Loucy (cell line): ENCODE results near the gene IVNS1ABP.
"Not testable (repeated sequence)": the region's sequence is repeated elsewhere in the genome, so short reads cannot be mapped to it uniquely, and the experiment has no call there.

ENCODE experiments used
- H2AFZ ChIP-seq: fragments of 200-600 bp; sonication (generic); 2 replicates; pipeline ENCODE4 v1.6.0; 2016; ENCODE audit warnings: antibody characterized with exemption, mild to moderate bottlenecking, low read length, moderate library complexity
- H3F3A ChIP-seq: fragments of 200-600 bp; 2 replicates; pipeline ENCODE4 v1.6.0; 2016; ENCODE audit warnings: antibody characterized with exemption, low read depth, mild to moderate bottlenecking
- H3K27me3 ChIP-seq: fragments of 200-600 bp; sonication (generic); 2 replicates; pipeline ENCODE4 v1.6.1; 2014; ENCODE audit warnings: low read length, mild to moderate bottlenecking; ENCODE audit not compliant: insufficient read depth, poor library complexity, severe bottlenecking
- H3K36me3 ChIP-seq: fragments of 200-600 bp; sonication (generic); 2 replicates; pipeline ENCODE4 v1.6.1; 2016; ENCODE audit warnings: low read length; ENCODE audit not compliant: insufficient read depth
- H3K4me1 ChIP-seq: fragments of 200-600 bp; sonication (generic); 2 replicates; pipeline ENCODE4 v1.5.1; 2014; ENCODE audit warnings: low read length, mild to moderate bottlenecking; ENCODE audit not compliant: insufficient read depth, poor library complexity, severe bottlenecking
- H3K4me2 ChIP-seq: fragments of 200-600 bp; sonication (generic); 2 replicates; pipeline ENCODE4 v1.6.0; 2014; ENCODE audit warnings: antibody characterized with exemption, low read length, low read depth, mild to moderate bottlenecking; ENCODE audit not compliant: poor library complexity, severe bottlenecking
- H3K4me3 ChIP-seq: fragments of 200-600 bp; sonication (generic); 2 replicates; pipeline ENCODE4 v1.5.1; 2014; ENCODE audit warnings: low read length, mild to moderate bottlenecking, mixed read lengths; ENCODE audit not compliant: poor library complexity, severe bottlenecking
- H3K79me2 ChIP-seq: fragments of 200-600 bp; sonication (generic); 2 replicates; pipeline ENCODE4 v1.6.1; 2014; ENCODE audit warnings: low read length; ENCODE audit not compliant: insufficient read depth
- H3K9ac ChIP-seq: fragments of 200-600 bp; sonication (generic); 2 replicates; pipeline ENCODE4 v1.6.0; 2014; ENCODE audit warnings: mild to moderate bottlenecking, low read depth, low read length, moderate library complexity; ENCODE audit not compliant: poor library complexity, severe bottlenecking
- H3K9me2 ChIP-seq: fragments of 200-600 bp; sonication (generic); replicated peaks from 2 replicates; pipeline ENCODE4 v1.6.1; 2016; ENCODE audit warnings: low read depth, low read length, mixed read lengths
- H3K9me3 ChIP-seq: fragments of 200-600 bp; sonication (generic); 2 replicates; pipeline ENCODE4 v1.6.1; 2014; ENCODE audit warnings: mild to moderate bottlenecking, antibody characterized with exemption, low read length, low read depth; ENCODE audit not compliant: insufficient read depth
- H4K20me1 ChIP-seq: fragments of 200-600 bp; sonication (generic); 2 replicates; pipeline ENCODE4 v1.6.0; 2014; ENCODE audit warnings: antibody characterized with exemption, low read length, mild to moderate bottlenecking; ENCODE audit not compliant: insufficient read depth, poor library complexity, severe bottlenecking
- EZH2phosphoT487 ChIP-seq: fragments of 200-600 bp; IDR thresholded peaks from 2 replicates; pipeline ENCODE4 v1.6.1; 2018; ENCODE audit warnings: antibody characterized with exemption, mild to moderate bottlenecking, moderate library complexity, borderline replicate concordance
- TF ChIP-seq, protein P1 (sequence below): fragments of 200-600 bp; sonication (generic); conservative IDR thresholded peaks from 2 replicates; pipeline ENCODE4 v1.5.1; 2014; ENCODE audit warnings: mild to moderate bottlenecking, antibody characterized with exemption, low read length

Gene IVNS1ABP

DNA sequence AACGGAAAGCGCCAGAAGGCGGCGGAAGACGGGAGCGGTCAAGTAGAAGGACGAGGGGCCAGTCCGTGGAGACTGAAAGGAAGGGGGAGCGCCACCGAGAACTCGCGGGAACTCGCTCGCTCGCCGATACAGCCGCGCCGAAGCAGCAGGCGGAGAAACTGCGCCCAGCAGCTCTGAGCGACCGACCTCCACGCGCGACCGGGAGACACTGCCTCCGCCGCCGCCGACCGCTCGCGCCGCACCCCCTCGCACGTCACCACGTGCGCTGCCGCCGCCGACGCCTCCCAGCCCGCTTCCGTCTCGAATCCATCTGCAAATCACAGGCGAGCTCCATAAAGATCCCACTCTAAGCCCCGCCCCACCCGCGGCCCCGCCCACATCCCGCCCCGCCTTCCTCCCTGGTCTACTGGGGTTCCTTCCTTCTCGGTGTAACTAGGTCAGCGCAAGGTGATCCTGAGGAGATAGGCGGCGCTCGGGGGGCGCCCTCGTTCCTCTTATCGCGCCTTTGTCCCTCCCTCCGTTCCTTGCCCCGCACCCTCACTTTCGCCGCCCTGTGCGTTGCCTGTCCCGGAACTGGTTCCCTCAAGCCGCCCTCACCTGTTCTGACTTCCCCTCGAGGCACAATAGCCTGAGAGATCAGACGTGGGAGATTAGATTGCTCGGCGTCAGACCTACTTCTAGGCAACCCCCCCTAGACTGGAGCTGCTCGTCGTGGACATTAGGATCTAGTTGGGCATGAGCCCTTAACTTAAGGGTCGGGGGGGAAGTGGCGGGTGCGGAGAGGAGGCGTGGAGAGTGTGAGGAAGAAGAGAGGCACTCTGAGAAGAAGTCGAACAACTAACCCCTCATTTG, at the start of gene IVNS1ABP:
TSS of gene IVNS1ABP (minus strand) at position 210 of the 852 bp plus-strand sequence. CDS start 7,750 bp downstream, outside the sequence.
- peaks cover 47% of the 10 kb centered on the region for H3K4me1 ChIP-seq
- H4K20me1 ChIP-seq = peaks cover 43% of the 10 kb centered on the region
- H2AFZ ChIP-seq = peak within 1 kb of the TSS; percentile 92
- H3K36me3 ChIP-seq = no peaks in the 10 kb centered on the region
- peaks cover 65% of the 10 kb centered on the region for H3K79me2 ChIP-seq
- no peaks in the 10 kb centered on the region for H3K9me2 ChIP-seq
- peak within 1 kb of the TSS; percentile 98 for H3K4me2 ChIP-seq
- no peaks in the 10 kb centered on the region for H3K9me3 ChIP-seq
- H3K27me3 ChIP-seq = peaks cover 7% of the 10 kb centered on the region
- TF ChIP-seq, protein P1, sequence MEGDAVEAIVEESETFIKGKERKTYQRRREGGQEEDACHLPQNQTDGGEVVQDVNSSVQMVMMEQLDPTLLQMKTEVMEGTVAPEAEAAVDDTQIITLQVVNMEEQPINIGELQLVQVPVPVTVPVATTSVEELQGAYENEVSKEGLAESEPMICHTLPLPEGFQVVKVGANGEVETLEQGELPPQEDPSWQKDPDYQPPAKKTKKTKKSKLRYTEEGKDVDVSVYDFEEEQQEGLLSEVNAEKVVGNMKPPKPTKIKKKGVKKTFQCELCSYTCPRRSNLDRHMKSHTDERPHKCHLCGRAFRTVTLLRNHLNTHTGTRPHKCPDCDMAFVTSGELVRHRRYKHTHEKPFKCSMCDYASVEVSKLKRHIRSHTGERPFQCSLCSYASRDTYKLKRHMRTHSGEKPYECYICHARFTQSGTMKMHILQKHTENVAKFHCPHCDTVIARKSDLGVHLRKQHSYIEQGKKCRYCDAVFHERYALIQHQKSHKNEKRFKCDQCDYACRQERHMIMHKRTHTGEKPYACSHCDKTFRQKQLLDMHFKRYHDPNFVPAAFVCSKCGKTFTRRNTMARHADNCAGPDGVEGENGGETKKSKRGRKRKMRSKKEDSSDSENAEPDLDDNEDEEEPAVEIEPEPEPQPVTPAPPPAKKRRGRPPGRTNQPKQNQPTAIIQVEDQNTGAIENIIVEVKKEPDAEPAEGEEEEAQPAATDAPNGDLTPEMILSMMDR = peak; percentile 47
- TF ChIP-seq EZH2phosphoT487 = no peak
- H3F3A ChIP-seq = no peaks in the 10 kb centered on the region
- H3K4me3 ChIP-seq = peak within 1 kb of the TSS; percentile 99
- H3K9ac ChIP-seq = peak within 1 kb of the TSS; percentile 98

DNA sequence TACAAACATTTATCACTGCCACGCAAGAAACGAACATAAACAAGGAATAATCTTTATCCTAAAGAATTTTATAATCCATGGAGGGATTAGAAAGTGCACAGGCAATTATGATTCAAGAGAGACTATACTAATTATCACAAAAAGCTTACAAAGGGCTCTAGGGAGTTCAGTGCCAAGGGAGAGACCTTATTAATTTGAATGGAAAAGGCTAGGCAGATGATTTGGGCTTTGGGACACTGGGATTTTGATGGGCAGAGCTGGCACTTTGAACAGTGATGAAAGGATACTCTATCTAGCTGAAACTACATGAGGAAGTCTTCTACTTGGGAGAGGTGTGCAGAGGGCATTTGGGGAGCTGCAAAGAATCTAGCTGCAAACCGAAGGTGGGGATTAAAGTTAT, 48.9 kb upstream of the IVNS1ABP start:
- TF ChIP-seq, protein P1 = no peak
- no peak for TF ChIP-seq EZH2phosphoT487
- Histone ChIP-seq H3K27me3 (no peaks in the 10 kb centered on the region), H4K20me1 (no peaks in the 10 kb centered on the region), H3K36me3 (no peaks in the 10 kb centered on the region), H3K4me3 (no peak overlapping the region), H3K4me1 (no peaks in the 10 kb centered on the region), H3K9ac (no peak overlapping the region), H3K9me3 (peaks cover 5% of the 10 kb centered on the region; the same call in 1 of the 2 replicates), H3K79me2 (no peaks in the 10 kb centered on the region), H3K4me2 (no peak overlapping the region), H3K9me2 (no peaks in the 10 kb centered on the region), H2AFZ (no peak overlapping the region), H3F3A (no peaks in the 10 kb centered on the region)

DNA sequence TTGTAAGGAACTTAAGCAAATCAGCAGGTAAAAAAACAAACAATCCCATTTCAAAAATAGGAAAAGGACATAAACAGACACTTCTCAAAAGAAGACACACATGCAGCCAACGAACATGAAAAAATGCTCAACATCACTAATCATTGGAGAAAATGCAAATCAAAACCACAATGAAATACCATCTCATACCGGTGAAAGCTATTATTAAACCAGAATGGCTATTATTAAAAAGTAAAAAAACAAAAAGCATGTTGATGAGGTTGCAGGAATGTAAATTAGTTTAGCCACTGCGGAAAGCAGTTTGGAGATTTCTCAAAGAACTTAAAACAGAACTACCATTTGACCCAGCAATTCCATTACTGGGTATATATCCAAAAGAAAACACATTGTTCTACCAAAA, 47.5 kb upstream of the IVNS1ABP start:
- H3K36me3 ChIP-seq, H3F3A ChIP-seq, H3K27me3 ChIP-seq, H3K9me2 ChIP-seq, H3K79me2 ChIP-seq, H3K9me3 ChIP-seq, H3K4me1 ChIP-seq, H3K9ac ChIP-seq, H3K4me3 ChIP-seq, H3K4me2 ChIP-seq, H4K20me1 ChIP-seq, H2AFZ ChIP-seq: not testable (repeated sequence)
